A549 (cell line): Measurements from ENCODE around the gene GRAP2.

Experiments
- CTCF ChIP-seq: fragments of >200 bp; sonication (Bioruptor Twin); formaldehyde crosslinking; IDR thresholded peaks from 3 replicates; pipeline ENCODE4 v1.5.1; 2016
- EHMT2 ChIP-seq: fragments of 200-600 bp; sonication (generic); IDR thresholded peaks from 2 replicates; pipeline ENCODE4 v1.6.1; 2016; ENCODE audit warnings: antibody characterized with exemption, low read depth, mild to moderate bottlenecking, moderate library complexity
- EP300 ChIP-seq, 2 experiments: fragments of >200 bp; sonication (Bioruptor Twin); formaldehyde crosslinking; IDR thresholded peaks; 2 replicates in 1 of 2; 3 replicates in 1 of 2; pipeline ENCODE4 v1.6.1; 2016 to 2017
- GATA3 ChIP-seq: IDR thresholded peaks from 2 replicates; pipeline ENCODE4 v1.6.1; 2012; ENCODE audit warnings: borderline replicate concordance
- JUNB ChIP-seq: fragments of >200 bp; sonication (Bioruptor Twin); formaldehyde crosslinking; IDR thresholded peaks from 2 replicates; pipeline ENCODE4 v1.6.1; 2016
- MAFK ChIP-seq: fragments of 450-650 bp; IDR thresholded peaks from 2 replicates; pipeline ENCODE4 v1.6.1; 2014; ENCODE audit not compliant: partially characterized antibody
- MAX ChIP-seq: IDR thresholded peaks from 2 replicates; pipeline ENCODE4 v1.6.1; 2012
- MAZ ChIP-seq: fragments of 150-350 bp; IDR thresholded peaks from 2 replicates; pipeline ENCODE4 v1.6.1; 2014; ENCODE audit warnings: antibody characterized with exemption, low read depth, low read length, borderline replicate concordance
- NR3C1 ChIP-seq: fragments of >200 bp; sonication (Bioruptor Twin); formaldehyde crosslinking; IDR thresholded peaks from 3 replicates; pipeline ENCODE4 v1.6.1; 2017
- POLR2A ChIP-seq: IDR thresholded peaks from 2 replicates; pipeline ENCODE4 v1.6.1; 2012; ENCODE audit warnings: mild to moderate bottlenecking, low read length
- RARB ChIP-seq: fragments of 250-450 bp; sonication (Bioruptor Pico); IDR thresholded peaks from 2 replicates; pipeline ENCODE4 v1.8.0; 2021; ENCODE audit warnings: mild to moderate bottlenecking, moderate library complexity
- USF2 ChIP-seq: fragments of 450-650 bp; IDR thresholded peaks from 2 replicates; pipeline ENCODE4 v1.6.1; 2014; ENCODE audit warnings: antibody characterized with exemption

GRCh38 chr22:39894554-39895092 lies 6.3 kb upstream of the GRAP2 start:
- TF ChIP-seq MAFK: no peak
- no peak for TF ChIP-seq CTCF
- TF ChIP-seq EP300 (IDR thresholded peaks at IDR 0.05): no peak
- no peak for TF ChIP-seq NR3C1
- TF ChIP-seq POLR2A: no peak
- no peak for TF ChIP-seq EHMT2
- no peak for TF ChIP-seq JUNB
- TF ChIP-seq GATA3: no peak
- no peak for TF ChIP-seq USF2
- TF ChIP-seq MAZ: no peak
- no peak for TF ChIP-seq MAX
- TF ChIP-seq RARB: no peak
